ENCODE results near the gene FCN1. TPM values are rescaled to one million over a fixed set of nuclear protein-coding genes. Genes with fewer than 3 reads are reported as not detected.

FCN1 gene
- total and polyA plus RNA-seq, 9 of the 15 experiments (the other 6 are each of a cell fraction or from before 2014, with no cell fraction given): not detected

- TF ChIP-seq HINFP (tag; conservative IDR thresholded peaks at IDR 0.05; ENCODE audit: low read depth): no peak
- no peak for TF ChIP-seq POLR3G (IDR thresholded peaks at IDR 0.05; ENCODE audit: extremely low read depth, insufficient read length, insufficient replicate concordance)
- TF ChIP-seq ZNF444 (CRISPR knock-in tag; IDR thresholded peaks at IDR 0.05): no peak
Measured at GRCh38 chr9:134879664-134880483, 37.8 kb downstream of the FCN1 start (continued).

GRCh38 chr9:134877541-134877940 is 40.2 kb downstream of the FCN1 start:
- Histone ChIP-seq H3K9ac (ENCODE audit: insufficient read depth in 1 of 2, low read depth in 2 of 2, low read length in 2 of 2) (no peak overlapping the region), H3K9me1 (ENCODE audit: control insufficient read depth, insufficient read depth, low read length) (no peaks in the 10 kb centered on the region), H3K36me3 (ENCODE audit: control insufficient read depth, insufficient read depth, low read length) (no peaks in the 10 kb centered on the region), H3K79me2 (ENCODE audit: control insufficient read depth, insufficient read depth, low read length) (no peaks in the 10 kb centered on the region), H3K4me1 (replicated peaks in 1 of 2; ENCODE audit: control insufficient read depth in 2 of 2, insufficient read depth in 2 of 2, low read length in 2 of 2) (no peaks in the 10 kb centered on the region), H3K27ac (ENCODE audit: extremely low read depth, low read depth, low read length) (no peak overlapping the region), H3K4me2 (ENCODE audit: insufficient read depth, low read length) (no peak overlapping the region), H3K27me3 (ENCODE audit: control insufficient read depth in 2 of 2, insufficient read depth in 2 of 2, low read length in 2 of 2) (peaks cover 0 to 27% of the 10 kb centered on the region in 2 experiments; a peak in 3 of 5 replicates), H3K4me3 (no peak overlapping the region), H3K9me3 (replicated peaks; ENCODE audit: control insufficient read depth, insufficient read depth, low read depth, low read length) (no peaks in the 10 kb centered on the region), H2AFZ (ENCODE audit: low read depth, low read length) (no peak overlapping the region), H4K20me1 (replicated peaks; ENCODE audit: control insufficient read depth, insufficient read depth, low read length) (0 out of 2 replicates have a peak, but pooled peaks cover 4% of the 10 kb centered on the region)
- no peak for TF ChIP-seq THRA (IDR thresholded peaks at IDR 0.05)
- no peak for TF ChIP-seq NFIX (CRISPR knock-in tag; IDR thresholded peaks at IDR 0.05; ENCODE audit: low read depth)
- TF ChIP-seq ZKSCAN3 (CRISPR knock-in tag; IDR thresholded peaks at IDR 0.05): no peak
- no peak for TF ChIP-seq E2F4 (CRISPR knock-in tag; IDR thresholded peaks at IDR 0.05; ENCODE audit: low read depth)
- TF ChIP-seq ASH1L (IDR thresholded peaks at IDR 0.05; ENCODE audit: borderline replicate concordance, low read depth, partially characterized antibody): no peak
- no peak for TF ChIP-seq TEAD2 (tag; IDR thresholded peaks at IDR 0.05)
- TF ChIP-seq ARID2 (IDR thresholded peaks at IDR 0.05): no peak
- in situ Hi-C loops (cut with MboI) (no loop called here), intact Hi-C loops (cut with micrococcal nuclease) (no loop called here)
- ChIA-PET POLR2A (no interaction called here), CTCF (ENCODE audit: low intra/inter-chr PET ratio) (no interaction called here)
- ATAC-seq (no peak), FAIRE-seq (no peak), DNase-seq (ENCODE audit: extremely low read depth in 1 of 4, low spot score in 3 of 4) (no peak)
- no TSS peak for BruUV-seq (replicated peaks)
- 3% methylated on average over 4 of the region's 4 CpGs for WGBS (ENCODE audit: insufficient coverage, low coverage, missing lambda C conversion rate)
